Gastrocnemius medialis (tissue), 4 donors: ENCODE results near the gene RTTN. TPM values are rescaled to one million over a fixed set of nuclear protein-coding genes. Genes with fewer than 3 reads are reported as not detected.

Experiments
- ATAC-seq, 2 donors: fragments of 150-250 bp; one replicate each; pipeline ENCODE4 v1.9.1; 2016
- DNase-seq, 2 donors: peaks; one replicate each; pipeline ENCODE4 v3.0.0-alpha.2; 2019
- H3K27ac ChIP-seq, 4 donors: fragments of 200-600 bp; sonication (generic); 1 replicate in 1 of 4; 2 replicates in 3 of 4; pipeline ENCODE4 v1.5.1; 2016 to 2018; ENCODE audit warnings: mild to moderate bottlenecking in 2 of 4, moderate library complexity in 1 of 4
- H3K27me3 ChIP-seq, 3 donors: fragments of 200-600 bp; sonication (generic) in 2 of 3; 1 replicate in 1 of 3; 2 replicates in 2 of 3; pipeline versions ENCODE4 v1.5.1 to v1.6.0; 2016 to 2019; ENCODE audit warnings: mild to moderate bottlenecking in 1 of 3, moderate library complexity in 1 of 3
- H3K36me3 ChIP-seq, 2 donors: fragments of 200-600 bp; sonication (generic) in 1 of 2; one replicate each; pipeline ENCODE4 v1.5.1; 2017 to 2018
- H3K4me1 ChIP-seq, 2 donors: fragments of 200-600 bp; sonication (generic) in 1 of 2; one replicate each; pipeline ENCODE4 v1.5.1; 2016 to 2017; ENCODE audit warnings: mild to moderate bottlenecking in 2 of 2
- H3K4me3 ChIP-seq, 4 donors: fragments of 200-600 bp; sonication (generic) in 3 of 4; 1 replicate in 1 of 4; 2 replicates in 3 of 4; pipeline ENCODE4 v1.5.1; 2016 to 2019; ENCODE audit warnings: mild to moderate bottlenecking in 2 of 4
- H3K9me3 ChIP-seq, 3 donors: fragments of 200-600 bp; sonication (generic) in 2 of 3; 1 replicate in 1 of 3; 2 replicates in 2 of 3; pipeline ENCODE4 v1.5.1; 2016 to 2019
- POLR2A ChIP-seq, 2 donors: fragments of 450-650 bp; IDR thresholded peaks; one replicate each; pipeline ENCODE4 v1.6.1; 2017; ENCODE audit warnings: antibody characterized with exemption in 2 of 2, mild to moderate bottlenecking in 2 of 2, moderate library complexity in 2 of 2
- in situ Hi-C, 4 donors: fragments of 200-750 bp; cut with MboI; loops; one replicate each; pipeline versions ENCODE4 v1.15.0 to v1.8.0; 2017; ENCODE audit warnings: low sequenced_read_pairs in 4 of 4
- intact Hi-C: fragments of 100-400 bp; cut with DNase I; formaldehyde crosslinking; loops from one replicate; pipeline ENCODE4 v1.15.1; 2023; ENCODE audit warnings: low total_unique reads
- total RNA-seq, 4 donors: library from RNA; depleted of rRNA; stranded (reverse); fragments of >200 nt; gene quantifications; one replicate each; pipeline versions ENCODE4 v1.1.0 to v1.2.3, GENCODE V29; 2016
- TF ChIP-seq, protein P1 (sequence below), 5 experiments: fragments of 450-650 bp in 3 of 5; fragments of 200-600 bp in 2 of 5; sonication (generic) in 2 of 5; IDR thresholded peaks in 4 of 5; conservative IDR thresholded peaks in 1 of 5; 1 replicate in 4 of 5; 2 replicates in 1 of 5; pipeline ENCODE4 v1.5.1; 2016 to 2019; ENCODE audit warnings: antibody characterized with exemption in 5 of 5, mild to moderate bottlenecking in 3 of 5, moderate library complexity in 3 of 5

Gene RTTN
- total RNA-seq, 4 donors from 2014 or later: 3.2 to 9.7 (median 4.9) TPM

- TF ChIP-seq, protein P1, sequence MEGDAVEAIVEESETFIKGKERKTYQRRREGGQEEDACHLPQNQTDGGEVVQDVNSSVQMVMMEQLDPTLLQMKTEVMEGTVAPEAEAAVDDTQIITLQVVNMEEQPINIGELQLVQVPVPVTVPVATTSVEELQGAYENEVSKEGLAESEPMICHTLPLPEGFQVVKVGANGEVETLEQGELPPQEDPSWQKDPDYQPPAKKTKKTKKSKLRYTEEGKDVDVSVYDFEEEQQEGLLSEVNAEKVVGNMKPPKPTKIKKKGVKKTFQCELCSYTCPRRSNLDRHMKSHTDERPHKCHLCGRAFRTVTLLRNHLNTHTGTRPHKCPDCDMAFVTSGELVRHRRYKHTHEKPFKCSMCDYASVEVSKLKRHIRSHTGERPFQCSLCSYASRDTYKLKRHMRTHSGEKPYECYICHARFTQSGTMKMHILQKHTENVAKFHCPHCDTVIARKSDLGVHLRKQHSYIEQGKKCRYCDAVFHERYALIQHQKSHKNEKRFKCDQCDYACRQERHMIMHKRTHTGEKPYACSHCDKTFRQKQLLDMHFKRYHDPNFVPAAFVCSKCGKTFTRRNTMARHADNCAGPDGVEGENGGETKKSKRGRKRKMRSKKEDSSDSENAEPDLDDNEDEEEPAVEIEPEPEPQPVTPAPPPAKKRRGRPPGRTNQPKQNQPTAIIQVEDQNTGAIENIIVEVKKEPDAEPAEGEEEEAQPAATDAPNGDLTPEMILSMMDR (IDR thresholded peaks at IDR 0.05 in 4 of 5, conservative IDR thresholded peaks at IDR 0.05 in 1 of 5): no peak
- TF ChIP-seq POLR2A (IDR thresholded peaks at IDR 0.05): no peak
- Histone ChIP-seq H3K9me3 (no peaks in the 10 kb centered on the region), H3K27ac (no peak overlapping the region), H3K36me3 (peaks cover 0 to 6% of the 10 kb centered on the region in 2 donors), H3K4me3 (no peak overlapping the region), H3K4me1 (no peaks in the 10 kb centered on the region), H3K27me3 (no peaks in the 10 kb centered on the region)
- no peak for ATAC-seq
- in situ Hi-C loops (no loop called here), intact Hi-C loops (no loop called here)
- DNase-seq: no peak
These were observed 209.7 kb downstream of the RTTN start for GRCh38 chr18:69995774-69996173.

DNA sequence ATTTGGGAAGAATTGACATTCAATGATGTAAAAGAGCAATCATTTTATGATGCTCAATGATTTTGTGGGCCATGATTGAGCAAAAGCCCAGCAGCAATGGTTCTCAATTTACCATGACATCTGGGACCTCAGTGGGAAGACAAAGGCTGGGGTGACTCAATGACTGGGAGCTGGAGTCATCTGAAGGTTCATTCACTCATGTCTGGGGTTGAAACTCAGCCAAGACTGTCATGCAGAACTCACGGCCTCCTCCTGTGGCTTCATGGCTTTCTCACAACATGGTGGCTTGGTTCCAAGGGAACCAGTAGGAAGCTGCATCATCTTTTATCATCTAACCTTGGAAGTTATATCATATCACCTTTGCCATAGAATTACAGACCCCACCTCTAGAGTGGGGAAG lies 212.7 kb downstream of the RTTN start:
- in situ Hi-C loops (no loop called here), intact Hi-C loops (no loop called here)
- no peak overlapping the region for H3K27ac ChIP-seq
- ATAC-seq: no peak
- DNase-seq: no peak
- no peaks in the 10 kb centered on the region for H3K9me3 ChIP-seq
- no peaks in the 10 kb centered on the region for H3K4me1 ChIP-seq
- no peak for TF ChIP-seq POLR2A (IDR thresholded peaks at IDR 0.05)
- TF ChIP-seq, protein P1 (IDR thresholded peaks at IDR 0.05 in 4 of 5, conservative IDR thresholded peaks at IDR 0.05 in 1 of 5): no peak
- H3K27me3 ChIP-seq: no peaks in the 10 kb centered on the region
- no peak overlapping the region for H3K4me3 ChIP-seq
- peaks cover 0 to 6% of the 10 kb centered on the region in 2 donors for H3K36me3 ChIP-seq

DNA sequence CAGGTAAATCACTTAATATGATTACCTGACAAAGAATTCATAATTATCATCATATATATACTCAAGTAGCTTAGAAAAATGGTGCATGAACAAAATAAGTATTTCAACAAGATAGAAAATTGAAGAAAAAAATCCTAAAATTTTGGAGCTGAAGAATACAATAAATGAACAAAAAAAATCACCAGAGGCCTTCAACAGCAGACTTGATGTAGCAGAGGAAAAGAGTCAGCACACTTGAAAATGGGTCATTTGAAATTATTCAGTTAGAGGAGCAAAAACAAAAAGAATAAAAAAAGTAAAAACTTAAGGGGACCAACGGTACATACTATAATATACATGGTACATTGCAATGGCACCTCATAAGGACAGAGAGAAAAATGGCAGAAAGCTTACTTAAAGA lies 217.6 kb downstream of the RTTN start:
- Histone ChIP-seq H3K27ac (no peak overlapping the region), H3K4me3 (no peak overlapping the region), H3K36me3 (no peaks in the 10 kb centered on the region), H3K27me3 (no peaks in the 10 kb centered on the region), H3K4me1 (no peaks in the 10 kb centered on the region), H3K9me3 (no peaks in the 10 kb centered on the region)
- TF ChIP-seq POLR2A (IDR thresholded peaks at IDR 0.05): no peak
- TF ChIP-seq, protein P1 (IDR thresholded peaks at IDR 0.05 in 4 of 5, conservative IDR thresholded peaks at IDR 0.05 in 1 of 5): no peak
- no peak for ATAC-seq
- DNase-seq: no peak
- in situ Hi-C loops (no loop called here), intact Hi-C loops (no loop called here)

DNA sequence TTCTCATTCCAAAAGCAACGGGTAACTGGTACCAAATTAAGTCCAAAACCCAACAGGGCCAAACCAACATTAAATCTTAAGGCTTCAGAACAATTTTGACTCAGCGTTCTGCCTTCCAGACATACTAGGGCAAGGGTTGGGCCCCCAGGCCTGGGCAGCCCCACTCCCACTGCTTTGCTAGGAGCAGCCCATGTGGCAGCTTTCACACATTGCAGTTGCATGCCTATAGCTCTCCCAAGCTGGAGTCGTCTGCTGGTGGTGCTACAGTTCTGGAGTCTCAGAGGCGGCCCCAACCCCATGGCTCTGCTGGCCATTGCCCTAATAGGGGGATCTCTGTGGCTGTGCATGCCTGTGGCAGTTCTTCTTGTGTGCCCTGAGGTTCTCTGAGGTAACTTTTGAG lies 220.2 kb downstream of the RTTN start:
- intact Hi-C loops (no loop called here), in situ Hi-C loops (no loop called here)
- DNase-seq (no peak), ATAC-seq (no peak)
- H3K9me3 ChIP-seq: no peaks in the 10 kb centered on the region
- no peak overlapping the region for H3K4me3 ChIP-seq
- H3K36me3 ChIP-seq: no peaks in the 10 kb centered on the region
- TF ChIP-seq, protein P1 (IDR thresholded peaks at IDR 0.05 in 4 of 5, conservative IDR thresholded peaks at IDR 0.05 in 1 of 5): no peak
- no peak for TF ChIP-seq POLR2A (IDR thresholded peaks at IDR 0.05)
- no peaks in the 10 kb centered on the region for H3K4me1 ChIP-seq
- no peaks in the 10 kb centered on the region for H3K27me3 ChIP-seq
- no peak overlapping the region for H3K27ac ChIP-seq

GRCh38 chr18:69982417-69982816 lies 223.1 kb downstream of the RTTN start:
- intact Hi-C loops: no loop called here
- Histone ChIP-seq H3K36me3 (no peaks in the 10 kb centered on the region), H3K4me3 (no peak overlapping the region), H3K27ac (no peak overlapping the region), H3K27me3 (no peaks in the 10 kb centered on the region), H3K9me3 (no peaks in the 10 kb centered on the region), H3K4me1 (no peaks in the 10 kb centered on the region)
- in situ Hi-C loops: no loop called here
- DNase-seq (no peak), ATAC-seq (no peak)
- TF ChIP-seq, protein P1 (IDR thresholded peaks at IDR 0.05 in 4 of 5, conservative IDR thresholded peaks at IDR 0.05 in 1 of 5): no peak
- no peak for TF ChIP-seq POLR2A (IDR thresholded peaks at IDR 0.05)
